Pancreas (tissue), 10 donors: ENCODE results near the gene FAM53B. TPM values are rescaled to one million over a fixed set of nuclear protein-coding genes. Genes with fewer than 3 reads are reported as not detected.
A peak's percentile ranks its signal among the peaks of the same experiment; 100 is the strongest.

Source experiments
- ATAC-seq, 4 donors: fragments of 200-7000 bp; cut with Tn5 transposase; one replicate each; pipeline versions ENCODE4 v1.8.0 to v1.9.1; 2020; ENCODE audit warnings: mild to moderate bottlenecking in 4 of 4, moderate library complexity in 4 of 4
- DNase-seq, 6 donors: peaks; one replicate each; pipeline ENCODE4 v3.0.0-alpha.2; 2020
- FAIRE-seq: peaks from 2 replicates; lab custom pipeline; 2012; peaks lifted over from hg19 to GRCh38; lab: Jason Lieb, UNC
- H3K27ac ChIP-seq, 4 donors: fragments of 200-600 bp; sonication (generic); 1 replicate in 3 of 4; 2 replicates in 1 of 4; pipeline versions ENCODE4 v1.5.0 to v1.8.0; 2020
- H3K27me3 ChIP-seq, 4 donors: fragments of 200-600 bp; one replicate each; pipeline ENCODE4 v1.8.0; 2021
- H3K36me3 ChIP-seq, 3 donors: fragments of 200-600 bp; sonication (generic) in 1 of 3; one replicate each; pipeline versions ENCODE4 v1.5.0 to v1.8.0; 2020 to 2021
- H3K4me1 ChIP-seq, 3 donors: fragments of 200-600 bp; one replicate each; pipeline ENCODE4 v1.8.0; 2021
- H3K4me3 ChIP-seq, 4 donors: fragments of 200-600 bp; sonication (generic) in 2 of 4; one replicate each; pipeline versions ENCODE4 v1.5.0 to v1.8.0; 2020 to 2021
- H3K9me3 ChIP-seq, 4 donors: fragments of 200-600 bp; one replicate each; pipeline ENCODE4 v1.8.0; 2021
- WGBS, 2 donors: extraction: QIAGEN DNeasy Blood & Tissue Kit; methylation state at CpG; one replicate each; pipeline ENCODE4 v1.1.7; 2013; 5-methylcytosine and 5-hydroxymethylcytosine counted together
- intact Hi-C, 3 donors: fragments of 100-400 bp; cut with DNase I; formaldehyde crosslinking; loops; one replicate each; pipeline versions ENCODE4 v1.11.1 to v1.14.2; 2022
- polyA plus RNA-seq, 2 donors: library from polyadenylated mRNA; stranded (reverse); fragments of 200-250 nt; gene quantifications; one replicate each; pipeline ENCODE4 v1.2.3, GENCODE V29; 2013
- total RNA-seq, 6 donors: library from RNA; stranded (reverse); fragmentation: NEBNext Ultra II Directional in 4 of 6; extraction: Animal tissue kit (Norgen Biotek cat#: 25700) in 4 of 6; gene quantifications; one replicate each; pipeline versions ENCODE4 v1.2.1 to v1.2.4, GENCODE V29; 2021 to 2023
- TF ChIP-seq, protein P1 (sequence below), 4 donors: fragments of 200-600 bp; sonication (generic) in 3 of 4; IDR thresholded peaks; one replicate each; pipeline versions ENCODE4 v1.5.0 to v1.8.0; 2021; ENCODE audit warnings: antibody characterized with exemption in 4 of 4
- donor health status: healthy with polysubstance abuse.
- donor health status: DM: no; HTN: no; CAD: no; lungs with moderate emphysema.
- donor health status: DM: no; HTN: no; CAD: no.
- donor health status: control.
- donor health status: control.
- donor health status: Bipolar disorder and iron deficiency.
- donor health status: DM: yes; HTN: yes; CAD: no.
- donor health status: DM: no; HTN: no; CAD: no.
- donor health status: DM: no; HTN: no; CAD: no.
- donor health status: DM: yes; HTN: yes; CAD: no.

FAM53B gene
- total and polyA plus RNA-seq, 8 donors, result 5.3 to 16.4 (median 8.5) TPM

DNA sequence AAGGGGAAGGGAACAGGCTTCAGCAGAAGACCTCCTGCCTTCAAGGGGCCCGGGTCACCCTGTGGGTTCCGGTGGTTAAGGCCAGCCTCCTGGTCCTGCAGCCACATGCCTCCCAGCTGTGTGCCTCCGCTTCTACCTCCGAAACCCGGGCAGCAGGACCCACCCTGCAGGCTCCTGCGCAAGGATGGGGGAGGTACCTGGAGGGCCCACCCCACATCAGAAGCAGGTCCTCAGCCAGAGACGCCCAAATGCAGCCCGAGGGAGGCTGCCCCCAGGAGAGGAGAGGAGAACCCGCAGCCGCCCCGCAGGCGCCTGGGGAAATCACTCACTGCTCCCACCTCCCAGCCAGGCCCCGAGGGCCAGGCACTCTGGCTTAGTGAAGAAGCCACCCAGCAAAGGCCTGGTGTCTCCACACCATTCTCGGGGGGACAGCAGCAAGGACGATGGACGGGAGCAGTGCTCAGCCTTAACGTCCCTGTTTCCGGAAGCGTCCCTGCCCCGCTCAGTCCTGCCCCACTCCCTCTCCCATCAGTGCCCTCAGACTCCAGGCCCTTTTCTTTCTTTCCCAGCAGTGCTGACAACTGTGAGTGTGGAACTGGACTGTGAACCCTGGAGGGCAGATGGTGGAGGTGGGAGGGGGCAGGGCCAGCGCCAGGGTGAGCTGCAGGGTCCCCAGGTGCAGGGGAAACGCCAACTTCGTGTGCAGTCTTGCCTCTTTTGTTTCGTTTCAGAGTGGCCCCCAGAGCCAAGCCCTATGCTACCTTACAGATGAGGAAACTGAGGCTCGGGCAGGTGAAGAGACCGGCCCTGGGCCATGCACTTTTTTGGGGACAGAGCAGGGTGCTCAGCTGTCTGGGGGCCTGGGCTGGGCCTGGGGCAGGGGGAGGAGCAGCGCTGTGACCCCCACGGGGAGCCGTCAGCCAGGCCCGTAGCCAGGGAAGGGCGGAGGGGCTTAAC lies 138.0 kb downstream of the FAM53B start:
- ATAC-seq (no peak), FAIRE-seq (no peak), DNase-seq (peak in 1 of 6 donors; percentile 49)
- intact Hi-C loops, result no loop called here
- WGBS, 2 donors, result 78 to 80% methylated on average over 26 to 31 of the region's 31 CpGs
- Histone ChIP-seq H3K36me3 (no peaks in the 10 kb centered on the region), H3K4me1 (no peaks in the 10 kb centered on the region), H3K9me3 (no peaks in the 10 kb centered on the region), H3K27ac (no peak overlapping the region), H3K27me3 (no peaks in the 10 kb centered on the region), H3K4me3 (no peak overlapping the region)
- TF ChIP-seq, protein P1, sequence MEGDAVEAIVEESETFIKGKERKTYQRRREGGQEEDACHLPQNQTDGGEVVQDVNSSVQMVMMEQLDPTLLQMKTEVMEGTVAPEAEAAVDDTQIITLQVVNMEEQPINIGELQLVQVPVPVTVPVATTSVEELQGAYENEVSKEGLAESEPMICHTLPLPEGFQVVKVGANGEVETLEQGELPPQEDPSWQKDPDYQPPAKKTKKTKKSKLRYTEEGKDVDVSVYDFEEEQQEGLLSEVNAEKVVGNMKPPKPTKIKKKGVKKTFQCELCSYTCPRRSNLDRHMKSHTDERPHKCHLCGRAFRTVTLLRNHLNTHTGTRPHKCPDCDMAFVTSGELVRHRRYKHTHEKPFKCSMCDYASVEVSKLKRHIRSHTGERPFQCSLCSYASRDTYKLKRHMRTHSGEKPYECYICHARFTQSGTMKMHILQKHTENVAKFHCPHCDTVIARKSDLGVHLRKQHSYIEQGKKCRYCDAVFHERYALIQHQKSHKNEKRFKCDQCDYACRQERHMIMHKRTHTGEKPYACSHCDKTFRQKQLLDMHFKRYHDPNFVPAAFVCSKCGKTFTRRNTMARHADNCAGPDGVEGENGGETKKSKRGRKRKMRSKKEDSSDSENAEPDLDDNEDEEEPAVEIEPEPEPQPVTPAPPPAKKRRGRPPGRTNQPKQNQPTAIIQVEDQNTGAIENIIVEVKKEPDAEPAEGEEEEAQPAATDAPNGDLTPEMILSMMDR (IDR thresholded peaks at IDR 0.05), result no peak

DNA sequence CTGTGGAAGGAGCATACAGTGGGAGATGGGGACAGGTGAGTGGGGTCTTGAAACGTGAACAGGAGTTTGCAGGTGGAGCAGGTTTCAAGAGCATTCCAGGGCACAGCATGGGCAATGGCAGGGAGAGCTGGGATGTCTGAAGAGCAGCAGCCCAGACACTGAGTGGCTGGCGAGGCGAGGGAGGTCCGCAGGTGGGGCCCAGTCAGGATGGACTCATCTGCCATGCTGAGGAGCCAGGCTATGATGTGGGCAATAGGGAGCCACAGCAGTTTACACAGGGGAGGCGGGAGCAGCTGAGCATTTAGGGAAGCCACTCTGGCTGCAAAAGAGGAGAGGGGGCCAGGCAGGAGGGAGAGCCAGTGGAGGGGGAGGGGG lies 138.7 kb downstream of the FAM53B start:
- DNase-seq, result peak in 2 of 6 donors; percentile 3 to 30
- no peak overlapping the region for H3K4me3 ChIP-seq
- H3K27me3 ChIP-seq, result no peaks in the 10 kb centered on the region
- H3K9me3 ChIP-seq, result no peaks in the 10 kb centered on the region
- H3K36me3 ChIP-seq, result no peaks in the 10 kb centered on the region
- intact Hi-C loops, result no loop called here
- no peaks in the 10 kb centered on the region for H3K4me1 ChIP-seq
- TF ChIP-seq, protein P1 (IDR thresholded peaks at IDR 0.05), result no peak
- WGBS, 2 donors, result 90 to 94% methylated on average over 5 of the region's 5 CpGs
- no peak overlapping the region for H3K27ac ChIP-seq
- no peak for ATAC-seq
- FAIRE-seq, result no peak

DNA sequence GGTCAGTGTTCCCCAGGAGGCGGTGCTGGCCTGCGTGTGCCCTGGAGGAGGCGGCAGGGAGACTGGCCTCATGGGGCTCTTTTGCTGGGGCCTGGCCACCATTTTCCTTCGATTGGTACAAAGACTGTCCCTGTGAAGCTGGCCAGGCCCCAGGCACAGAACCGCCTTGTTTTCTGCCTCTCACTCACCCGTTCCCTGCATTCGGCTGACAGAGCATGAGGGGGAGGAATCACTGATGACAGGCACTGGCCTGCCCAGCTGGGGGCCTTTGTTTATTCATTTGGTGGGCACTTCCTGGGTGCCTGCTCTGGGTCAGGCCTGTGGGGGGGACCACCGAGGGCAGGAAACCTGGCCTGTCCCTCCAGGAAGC lies 139.2 kb downstream of the FAM53B start:
- Histone ChIP-seq H3K4me1 (no peaks in the 10 kb centered on the region), H3K27ac (no peak overlapping the region), H3K36me3 (no peaks in the 10 kb centered on the region), H3K4me3 (no peak overlapping the region), H3K9me3 (no peaks in the 10 kb centered on the region), H3K27me3 (no peaks in the 10 kb centered on the region)
- intact Hi-C loops, result no loop called here
- ATAC-seq (no peak), FAIRE-seq (no peak), DNase-seq (peak in 1 of 6 donors; percentile 8)
- TF ChIP-seq, protein P1 (IDR thresholded peaks at IDR 0.05), result no peak
- WGBS, 2 donors, result 78 to 85% methylated on average over 8 of the region's 8 CpGs

DNA sequence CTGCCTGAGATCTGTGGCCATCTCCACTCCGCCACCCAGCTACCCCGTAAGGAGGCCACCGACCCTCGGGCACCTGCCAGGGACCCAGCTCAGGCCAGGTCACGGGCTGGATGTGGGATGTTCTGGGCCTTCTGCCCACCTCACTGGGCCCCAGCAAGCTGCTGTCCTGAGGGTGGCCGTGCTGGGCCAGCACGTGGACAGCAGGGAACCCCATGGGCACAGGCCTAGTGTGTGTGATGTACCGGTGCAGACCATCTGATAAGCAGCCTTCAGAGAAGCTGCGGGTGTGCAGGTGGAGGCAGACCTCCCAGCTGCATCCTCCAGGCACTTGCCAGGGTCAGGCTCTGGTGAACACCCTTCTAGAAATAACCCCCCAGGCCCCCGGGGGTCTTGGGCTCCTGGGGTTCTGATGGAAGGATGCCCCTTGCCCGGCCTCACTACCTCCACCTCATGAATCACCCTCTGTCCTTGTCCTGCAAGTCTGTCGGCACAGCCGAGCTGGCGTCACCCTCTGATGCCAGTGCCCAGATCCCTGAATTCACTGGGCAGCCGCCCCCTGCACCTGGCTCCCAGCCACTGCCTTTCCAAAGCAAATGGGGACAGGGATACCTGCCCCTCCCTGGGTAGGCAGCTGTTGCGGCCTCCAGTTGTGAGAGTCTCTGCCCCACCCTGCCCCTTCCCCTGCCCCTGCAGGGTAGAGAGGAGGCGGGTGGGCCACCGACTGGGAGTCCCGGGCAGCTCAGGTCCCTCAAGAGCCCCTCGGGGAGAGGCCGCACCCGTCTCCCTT lies 139.8 kb downstream of the FAM53B start:
- Histone ChIP-seq H3K27me3 (no peaks in the 10 kb centered on the region), H3K4me3 (no peak overlapping the region), H3K4me1 (no peaks in the 10 kb centered on the region), H3K9me3 (no peaks in the 10 kb centered on the region), H3K27ac (no peak overlapping the region), H3K36me3 (no peaks in the 10 kb centered on the region)
- TF ChIP-seq, protein P1 (IDR thresholded peaks at IDR 0.05), result no peak
- no peak for ATAC-seq
- peak in 2 of 6 donors; percentile 20 to 62 for DNase-seq
- intact Hi-C loops, result no loop called here
- WGBS, 2 donors, result 85 to 89% methylated on average over 21 to 22 of the region's 22 CpGs
- FAIRE-seq, result no peak
